ENCODE results near the gene NUDT3. TPM values are rescaled to one million over a fixed set of nuclear protein-coding genes. Genes with fewer than 3 reads are reported as not detected.

The NUDT3 gene
- total RNA-seq, 1 experiment from 2014 or later: 25.2 TPM

- ChIA-PET POLR2A (interaction anchor here (0.8 to 1.9 kb wide), 25 partner anchors 8 to 1265 kb away, joined by 3 to 46 read pairs (median 5); partner anchors contain the start of gene SMIM29), RAD21 (ENCODE audit: low non-redundant PET in 1 of 2, low total read pairs in 2 of 2, uncharacterized antibody in 2 of 2, unreplicated experiment in 2 of 2) (no interaction called here), CTCF (interaction anchor here (1.0 to 1.7 kb wide), 4 partner anchors 13 to 1284 kb away, joined by 3 to 5 read pairs (median 3); partner anchors contain the start of gene HLA-DMA)
- Histone ChIP-seq H3K9ac (ENCODE audit: low read length) (peak within 1 kb of the TSS; percentile 93), H4K20me1 (ENCODE audit: insufficient read depth) (peaks cover 11% of the 10 kb centered on the region; the same call in 1 of the 2 replicates), H3K9me2 (ENCODE audit: insufficient read depth) (no peaks in the 10 kb centered on the region), H3K4me2 (ENCODE audit: low read length) (peak within 1 kb of the TSS; percentile 90), H3K27ac (ENCODE audit: low read depth, low read length) (peak within 1 kb of the TSS; percentile 95), H3K79me2 (ENCODE audit: insufficient read depth, low read length) (peaks cover 48% of the 10 kb centered on the region), H3K36me3 (ENCODE audit: control insufficient read depth in 1 of 2, insufficient read depth in 2 of 2, low read length in 2 of 2) (peaks cover 8 to 39% of the 10 kb centered on the region in 2 experiments; a peak in 2 of 4 replicates), H3K27me3 (ENCODE audit: insufficient read depth, low read length) (no peaks in the 10 kb centered on the region), H3K4me1 (ENCODE audit: control insufficient read depth in 1 of 2, insufficient read depth in 2 of 2, low read length in 2 of 2) (peaks cover 36 to 81% of the 10 kb centered on the region in 2 experiments), H2AFZ (ENCODE audit: low read depth, low read length, poor library complexity, severe bottlenecking) (no peak within 1 kb of the TSS), H3K4me3 (replicated peaks in 1 of 2; ENCODE audit: low read depth in 1 of 2, low read length in 2 of 2) (peak within 1 kb of the TSS; percentile 69 to 93), H3K9me3 (ENCODE audit: control insufficient read depth in 1 of 2, insufficient read depth in 1 of 2, low read depth in 1 of 2, low read length in 2 of 2) (no peaks in the 10 kb centered on the region)
- no TSS peak for BruUV-seq (replicated peaks)
- intact Hi-C loops (cut with micrococcal nuclease): loop anchor here (1.0 kb wide), 1 partner anchor 8 kb away; no protein-coding TSS in a partner anchor
- ATAC-seq: peak; percentile 66
- DNase-seq (ENCODE audit: low read depth, low spot score): no peak
- TF ChIP-seq EGR1 (IDR thresholded peaks at IDR 0.05; ENCODE audit: low read depth) (no peak), REST (IDR thresholded peaks at IDR 0.05; ENCODE audit: low read depth) (no peak), FOSL1 (IDR thresholded peaks at IDR 0.05; ENCODE audit: low read depth) (no peak), CEBPB (IDR thresholded peaks at IDR 0.05; ENCODE audit: low read depth) (no peak), JUND (IDR thresholded peaks at IDR 0.05) (no peak), SIN3A (IDR thresholded peaks at IDR 0.05; ENCODE audit: low read depth) (no peak), CBX3 (IDR thresholded peaks at IDR 0.05; ENCODE audit: low read depth) (no peak), EZH2 (IDR thresholded peaks at IDR 0.05) (no peak), CTCF (IDR thresholded peaks at IDR 0.05 in 2 of 3, conservative IDR thresholded peaks at IDR 0.05 in 1 of 3; ENCODE audit: borderline replicate concordance in 1 of 3, insufficient read depth in 1 of 3, low read depth in 2 of 3, low read length in 2 of 3) (no peak), RAD21 (IDR thresholded peaks at IDR 0.05; ENCODE audit: low read depth) (no peak), EZH2phosphoT487 (IDR thresholded peaks at IDR 0.05; ENCODE audit: borderline replicate concordance) (no peak), POLR2A (IDR thresholded peaks at IDR 0.05; ENCODE audit: borderline replicate concordance, extremely low read depth, insufficient read depth, insufficient read length) (peak; percentile 98), TCF7L2 (IDR thresholded peaks at IDR 0.05; ENCODE audit: borderline replicate concordance, extremely low read depth, insufficient read depth, insufficient read length) (peak; percentile 41), ZBTB33 (IDR thresholded peaks at IDR 0.05; ENCODE audit: extremely low read depth, insufficient replicate concordance, low read length) (peak; percentile 23), SP1 (IDR thresholded peaks at IDR 0.05; ENCODE audit: low read depth) (no peak), ELF1 (IDR thresholded peaks at IDR 0.05; ENCODE audit: borderline replicate concordance, low read depth) (no peak), POLR2AphosphoS5 (IDR thresholded peaks at IDR 0.05; ENCODE audit: low read depth, low read length) (peak; percentile 99), ATF3 (IDR thresholded peaks at IDR 0.05) (no peak)
Measured at GRCh38 chr6:34236443-34237315, 155.8 kb downstream of the NUDT3 start, which contains the start of gene HMGA1. Gene HMGA1, plus strand, starts transcription at chr6:34236873. Its CDS starts 3,908 bp downstream, at chr6:34240781.

Measured in HCT116 (cell line).